ENCODE results near the gene STK39.

DNA sequence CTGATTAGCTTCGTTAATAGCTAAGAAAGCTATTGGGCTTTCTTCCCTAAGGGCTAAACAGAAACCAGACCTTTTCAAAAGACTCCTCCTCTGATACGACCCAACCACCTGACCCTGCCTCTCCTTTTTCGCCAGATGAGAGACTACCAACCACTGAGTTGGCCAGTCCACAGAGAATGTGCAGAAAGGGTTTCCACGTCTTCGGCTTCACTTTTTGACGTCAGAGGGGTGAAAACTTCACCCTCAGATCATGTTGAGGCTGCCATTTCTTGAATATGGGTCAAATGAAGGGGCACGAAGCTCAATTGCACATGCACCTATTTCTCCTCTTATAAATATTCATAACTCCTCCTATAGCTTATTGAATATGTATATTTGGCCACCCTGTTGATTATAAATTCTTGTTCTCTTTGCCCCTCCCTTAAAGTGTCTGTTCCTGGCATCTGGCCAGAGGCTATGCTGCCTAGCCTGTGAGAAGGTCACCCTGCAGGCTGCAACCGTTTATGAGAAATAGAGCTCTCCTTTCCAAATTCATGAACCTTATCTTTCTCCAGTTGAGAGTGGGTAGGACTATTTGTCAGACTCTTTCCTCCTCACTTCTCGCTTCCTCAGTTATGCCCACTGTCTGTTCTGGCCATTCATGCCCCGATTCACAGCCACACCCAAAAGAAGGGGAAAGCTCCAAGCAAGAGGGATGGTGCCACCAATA lies 301.6 kb downstream of the STK39 start:
- TF ChIP-seq, protein P1, sequence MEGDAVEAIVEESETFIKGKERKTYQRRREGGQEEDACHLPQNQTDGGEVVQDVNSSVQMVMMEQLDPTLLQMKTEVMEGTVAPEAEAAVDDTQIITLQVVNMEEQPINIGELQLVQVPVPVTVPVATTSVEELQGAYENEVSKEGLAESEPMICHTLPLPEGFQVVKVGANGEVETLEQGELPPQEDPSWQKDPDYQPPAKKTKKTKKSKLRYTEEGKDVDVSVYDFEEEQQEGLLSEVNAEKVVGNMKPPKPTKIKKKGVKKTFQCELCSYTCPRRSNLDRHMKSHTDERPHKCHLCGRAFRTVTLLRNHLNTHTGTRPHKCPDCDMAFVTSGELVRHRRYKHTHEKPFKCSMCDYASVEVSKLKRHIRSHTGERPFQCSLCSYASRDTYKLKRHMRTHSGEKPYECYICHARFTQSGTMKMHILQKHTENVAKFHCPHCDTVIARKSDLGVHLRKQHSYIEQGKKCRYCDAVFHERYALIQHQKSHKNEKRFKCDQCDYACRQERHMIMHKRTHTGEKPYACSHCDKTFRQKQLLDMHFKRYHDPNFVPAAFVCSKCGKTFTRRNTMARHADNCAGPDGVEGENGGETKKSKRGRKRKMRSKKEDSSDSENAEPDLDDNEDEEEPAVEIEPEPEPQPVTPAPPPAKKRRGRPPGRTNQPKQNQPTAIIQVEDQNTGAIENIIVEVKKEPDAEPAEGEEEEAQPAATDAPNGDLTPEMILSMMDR (optimal IDR thresholded peaks at IDR 0.05 in 1 of 3, IDR thresholded peaks at IDR 0.05 in 1 of 3, conservative IDR thresholded peaks at IDR 0.05 in 1 of 3; ENCODE audit: extremely low read depth in 1 of 3, insufficient read depth in 2 of 3, low read length in 3 of 3), result no peak
- no peak for TF ChIP-seq EZH2 (IDR thresholded peaks at IDR 0.05; ENCODE audit: low read length)
